Urinary bladder (tissue), 4 donors: Measurements from ENCODE around the gene MEP1B. TPM values are rescaled to one million over a fixed set of nuclear protein-coding genes. Genes with fewer than 3 reads are reported as not detected.

Experiments used
- DNase-seq: peaks from one replicate; pipeline ENCODE4 v3.0.0-alpha.2; 2015; ENCODE audit errors: extremely low spot score
- H3K27ac ChIP-seq: one replicate; pipeline ENCODE4 v1.5.1; 2013; ENCODE audit warnings: low read depth, mild to moderate bottlenecking, moderate library complexity
- H3K36me3 ChIP-seq: one replicate; pipeline ENCODE4 v1.6.1; 2013; ENCODE audit warnings: mild to moderate bottlenecking, moderate library complexity; ENCODE audit not compliant: insufficient read depth
- H3K4me1 ChIP-seq: one replicate; pipeline ENCODE4 v1.6.1; 2013; ENCODE audit warnings: mild to moderate bottlenecking, moderate library complexity; ENCODE audit not compliant: insufficient read depth
- H3K4me3 ChIP-seq: one replicate; pipeline ENCODE4 v1.5.1; 2013; ENCODE audit warnings: low read depth, low read length
- WGBS: extraction: QIAGEN DNeasy Blood & Tissue Kit; methylation state at CpG from one replicate; pipeline ENCODE4 v1.1.7; 2013; 5-methylcytosine and 5-hydroxymethylcytosine counted together
- polyA plus RNA-seq: library from polyadenylated mRNA; stranded (reverse); fragments of 200-250 nt; gene quantifications from one replicate; pipeline ENCODE4 v1.2.3, GENCODE V29; 2013
- small RNA-seq: library from RNA; depleted of rRNA; stranded (forward); fragments of <200 nt; gene quantifications from one replicate; pipeline ENCODE3, GENCODE V24; 2014
- total RNA-seq: library from RNA; depleted of rRNA; stranded (reverse); fragments of >200 nt; gene quantifications from one replicate; pipeline ENCODE4 v1.2.3, GENCODE V29; 2014
- donor health status: healthy with polysubstance abuse.
- donor health status: healthy.

The MEP1B gene
- total and polyA plus RNA-seq, 2 donors, result 0.11 TPM; not detected in 1

DNA sequence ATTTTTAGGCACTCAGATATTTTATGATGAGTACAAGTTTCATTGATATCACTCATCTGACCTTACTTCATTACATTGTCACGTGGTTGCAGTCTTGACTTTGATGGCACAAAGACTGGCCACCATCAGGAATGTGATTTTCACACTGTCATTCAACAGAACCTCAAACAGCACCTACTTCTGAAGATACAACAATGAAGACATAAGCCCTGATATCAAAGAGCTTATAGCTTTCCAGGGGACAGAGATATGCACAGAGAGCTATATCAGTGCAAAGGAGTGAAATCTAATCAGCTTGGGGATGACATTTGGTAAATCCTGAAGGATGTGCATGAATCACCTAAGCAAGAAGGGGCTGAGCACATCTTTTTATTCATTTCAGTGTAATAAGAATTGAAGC is 72.3 kb downstream of the MEP1B start:
- H3K4me3 ChIP-seq, result no peak overlapping the region
- no peak overlapping the region for H3K27ac ChIP-seq
- H3K36me3 ChIP-seq, result no peaks in the 10 kb centered on the region
- 78% methylated on average over 1 of the region's 1 CpG for WGBS
- no peaks in the 10 kb centered on the region for H3K4me1 ChIP-seq
- DNase-seq, result no peak

DNA sequence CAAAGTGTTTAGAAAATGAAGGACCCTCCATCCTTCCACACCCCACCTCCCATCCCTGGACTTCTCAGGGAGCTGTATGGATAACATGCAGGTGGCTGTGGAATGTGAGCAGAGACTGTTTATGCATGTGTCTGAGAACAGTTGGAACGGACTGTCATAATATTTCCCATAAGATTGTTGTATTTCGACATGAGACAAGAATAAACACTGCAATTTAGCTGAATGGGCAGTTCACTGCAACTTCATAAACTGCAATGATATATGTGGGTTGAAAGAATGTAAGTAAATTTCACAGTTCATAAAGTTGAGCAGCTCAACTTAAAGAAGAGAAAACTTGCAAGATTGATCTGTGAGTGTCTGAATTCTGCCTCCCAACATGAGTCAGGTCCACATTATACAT is 74.6 kb downstream of the MEP1B start:
- WGBS, result 47% methylated on average over 2 of the region's 2 CpGs
- no peak for DNase-seq

DNA sequence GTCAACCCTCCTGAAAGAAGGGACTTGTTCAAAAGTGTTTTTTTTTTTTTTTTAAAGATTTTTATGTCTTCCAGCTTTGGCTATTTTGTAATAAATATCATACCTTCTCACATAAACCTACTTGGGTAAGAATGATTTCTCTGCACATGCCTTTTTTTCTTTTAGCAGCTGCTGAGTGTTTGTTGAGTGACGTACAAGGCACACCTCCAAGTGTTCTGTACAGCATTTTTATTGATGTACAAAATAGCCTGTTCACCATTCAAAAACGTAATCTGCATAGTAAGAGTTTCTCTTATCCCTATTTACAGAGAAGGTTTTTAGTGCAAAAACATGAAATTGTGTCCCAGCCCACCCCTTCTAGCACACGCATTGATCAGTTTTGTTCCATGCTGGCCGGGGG is 77.6 kb downstream of the MEP1B start:
- no peak for DNase-seq
- Histone ChIP-seq H3K27ac (no peak overlapping the region), H3K4me3 (no peak overlapping the region), H3K4me1 (no peaks in the 10 kb centered on the region), H3K36me3 (no peaks in the 10 kb centered on the region)
- 94% methylated on average over 4 of the region's 4 CpGs for WGBS

More for the DNA sequence above, 74.6 kb downstream of the MEP1B start:
- no peaks in the 10 kb centered on the region for H3K4me1 ChIP-seq
- no peak overlapping the region for H3K4me3 ChIP-seq
- no peak overlapping the region for H3K27ac ChIP-seq
- no peaks in the 10 kb centered on the region for H3K36me3 ChIP-seq

Small RNAs within 50 kb of the gene (small RNA-seq; reads per million reads assigned to genes)
- not detected for gene RF00019
- 0.24 reads per million for gene RNA5SP453

Other genes starting within 250 kb of the MEP1B start
- 119 TPM for gene TRAPPC8, start 246.9 kb upstream of the MEP1B start, total RNA-seq
- gene TRAPPC8, start 246.9 kb upstream of the MEP1B start, polyA plus RNA-seq, result 18.2 TPM
- gene RNF125, start 171.2 kb upstream of the MEP1B start, total RNA-seq, result 10.9 TPM
- 3.4 TPM for gene RNF125, start 171.2 kb upstream of the MEP1B start, polyA plus RNA-seq
- 35.4 TPM for gene RNF138, start 98.2 kb upstream of the MEP1B start, total RNA-seq
- 23.5 TPM for gene RNF138, start 98.2 kb upstream of the MEP1B start, polyA plus RNA-seq